Left lung (tissue), 10 donors: ENCODE measurements around the gene IKZF4. TPM values are rescaled to one million over a fixed set of nuclear protein-coding genes. Genes with fewer than 3 reads are reported as not detected.

Experiments
- ATAC-seq: fragments of 200-7000 bp; cut with Tn5 transposase; one replicate; pipeline ENCODE4 v1.9.1; 2020; ENCODE audit warnings: moderate library complexity
- DNase-seq, 4 donors: peaks; one replicate each; pipeline ENCODE4 v3.0.0-alpha.2; 2013 to 2020
- H3K27ac ChIP-seq, 2 donors: fragments of 200-600 bp; sonication (generic) in 1 of 2; one replicate each; pipeline versions ENCODE4 v1.5.0 to v1.8.0; 2020 to 2021
- H3K27me3 ChIP-seq, 2 donors: fragments of 200-600 bp; sonication (generic) in 1 of 2; one replicate each; pipeline versions ENCODE4 v1.5.0 to v1.8.0; 2020 to 2021
- H3K36me3 ChIP-seq, 2 donors: fragments of 200-600 bp; sonication (generic) in 1 of 2; one replicate each; pipeline versions ENCODE4 v1.5.0 to v1.8.0; 2020 to 2021
- H3K4me1 ChIP-seq, 2 donors: fragments of 200-600 bp; one replicate each; pipeline ENCODE4 v1.8.0; 2021
- H3K4me3 ChIP-seq, 2 donors: fragments of 200-600 bp; sonication (generic) in 1 of 2; one replicate each; pipeline versions ENCODE4 v1.5.0 to v1.8.0; 2020 to 2021; ENCODE audit warnings: mild to moderate bottlenecking in 1 of 2
- H3K9me3 ChIP-seq, 2 donors: fragments of 200-600 bp; sonication (generic) in 1 of 2; one replicate each; pipeline versions ENCODE4 v1.5.0 to v1.8.0; 2020 to 2021
- CTCF ChIP-seq, 2 donors: fragments of 200-600 bp; sonication (generic) in 1 of 2; IDR thresholded peaks; one replicate each; pipeline versions ENCODE4 v1.5.0 to v1.8.0; 2021; ENCODE audit warnings: antibody characterized with exemption in 2 of 2
- intact Hi-C, 2 donors: fragments of 100-400 bp; cut with DNase I; formaldehyde crosslinking; loops; one replicate each; pipeline versions ENCODE4 v1.11.2 to v1.14.2; 2022
- polyA plus RNA-seq, 6 donors: library from polyadenylated mRNA; unstranded; fragments of 120-200 nt; gene quantifications; one replicate each; pipeline ENCODE4 v1.2.1, GENCODE V29; 2013; ENCODE audit not compliant: insufficient read length in 6 of 6
- total RNA-seq, 2 donors: library from RNA; stranded (reverse); fragmentation: NEBNext Ultra II Directional; extraction: Animal tissue kit (Norgen Biotek cat#: 25700); gene quantifications; one replicate each; pipeline ENCODE4 v1.2.1, GENCODE V29; 2021
- donor health status: DM: no; HTN: yes; CAD: no.
- donor health status: DM: no; HTN: no; CAD: no.

The IKZF4 gene
- total and polyA plus RNA-seq, 8 donors, result 7.5 to 28.3 (median 23.4) TPM

GRCh38 chr12:56079723-56080555 lies 59.1 kb downstream of the IKZF4 start, which contains the start of gene ERBB3:
Gene ERBB3 (plus strand): TSS chr12:56080165. CDS start chr12:56080301, 136 bp downstream.
- DNase-seq, result peak; percentile 63 to 93 (median 84)
- no peak for TF ChIP-seq CTCF (IDR thresholded peaks at IDR 0.05)
- peak; percentile 92 for ATAC-seq
- peak within 1 kb of the TSS; percentile 82 to 85 for H3K27ac ChIP-seq
- peaks cover 0 to 44% of the 10 kb centered on the region in 2 donors for H3K27me3 ChIP-seq
- peak within 1 kb of the TSS; percentile 41 to 55 for H3K4me3 ChIP-seq
- no peaks in the 10 kb centered on the region for H3K36me3 ChIP-seq
- peaks cover 0 to 25% of the 10 kb centered on the region in 2 donors for H3K4me1 ChIP-seq
- intact Hi-C loops, result no loop called here
- H3K9me3 ChIP-seq, result no peaks in the 10 kb centered on the region

GRCh38 chr12:56080556-56081138 lies 59.8 kb downstream of the IKZF4 start:
- no peak for TF ChIP-seq CTCF (IDR thresholded peaks at IDR 0.05)
- Histone ChIP-seq H3K27me3 (peaks cover 0 to 44% of the 10 kb centered on the region in 2 donors), H3K9me3 (no peaks in the 10 kb centered on the region), H3K36me3 (no peaks in the 10 kb centered on the region), H3K4me3 (peak overlapping the region; percentile 41 to 55), H3K4me1 (peaks cover 0 to 25% of the 10 kb centered on the region in 2 donors), H3K27ac (peak overlapping the region; percentile 82 to 85)
- intact Hi-C loops, result no loop called here
- peak in 1 of 4 donors; percentile 59 for DNase-seq
- peak; percentile 55 for ATAC-seq

GRCh38 chr12:56081393-56082347 lies 60.8 kb downstream of the IKZF4 start:
- TF ChIP-seq CTCF (IDR thresholded peaks at IDR 0.05), result no peak
- peaks cover 0 to 44% of the 10 kb centered on the region in 2 donors for H3K27me3 ChIP-seq
- intact Hi-C loops, result no loop called here
- DNase-seq (no peak), ATAC-seq (no peak)
- peak overlapping the region; percentile 41 to 55 for H3K4me3 ChIP-seq
- peak overlapping the region; percentile 82 to 85 for H3K27ac ChIP-seq
- no peaks in the 10 kb centered on the region for H3K9me3 ChIP-seq
- no peaks in the 10 kb centered on the region for H3K36me3 ChIP-seq
- H3K4me1 ChIP-seq, result peaks cover 4 to 26% of the 10 kb centered on the region in 2 donors

GRCh38 chr12:56082382-56082781 lies 61.5 kb downstream of the IKZF4 start:
- DNase-seq (no peak), ATAC-seq (no peak)
- Histone ChIP-seq H3K4me3 (no peak overlapping the region), H3K4me1 (peaks cover 4 to 31% of the 10 kb centered on the region in 2 donors), H3K27ac (no peak overlapping the region), H3K27me3 (peaks cover 0 to 44% of the 10 kb centered on the region in 2 donors), H3K36me3 (no peaks in the 10 kb centered on the region), H3K9me3 (no peaks in the 10 kb centered on the region)
- TF ChIP-seq CTCF (IDR thresholded peaks at IDR 0.05), result no peak
- intact Hi-C loops, result no loop called here
